IMR-90 (cell line): ENCODE data around the gene BRD4. TPM values are rescaled to one million over a fixed set of nuclear protein-coding genes. Genes with fewer than 3 reads are reported as not detected.

Experiments
- ATAC-seq: fragments of 200-7000 bp; cut with Tn5 transposase; 2 replicates; pipeline ENCODE4 v1.9.1; 2020; ENCODE audit warnings: low read depth, mild to moderate bottlenecking, moderate library complexity
- BruUV-seq: library from RNA; stranded (reverse); fragments of 400-500 nt; replicated peaks from 2 replicates; lab custom pipeline; 2021; lab: Mats Ljungman, UMichigan
- CTCF ChIA-PET: fragments of 300-600 bp; formaldehyde crosslinking; extraction: SDS; loops from one replicate; lab custom pipeline; 2021; ENCODE audit warnings: antibody characterized with exemption; lab: Yijun Ruan, JAX
- POLR2A ChIA-PET: fragments of 300-600 bp; sonication (Branson Sonifier 250); formaldehyde crosslinking; loops from one replicate; lab custom pipeline; 2022; ENCODE audit warnings: antibody characterized with exemption; ENCODE audit not compliant: unreplicated experiment; lab: Charles Lee
- DNase-seq: peaks from one replicate; pipeline ENCODE4 v3.0.0; 2013
- H2AFZ ChIP-seq: replicated peaks from 2 replicates; pipeline ENCODE3; 2013; ENCODE audit warnings: low read length, mild to moderate bottlenecking; ENCODE audit not compliant: poor library complexity
- H2AK5ac ChIP-seq: 2 replicates; pipeline ENCODE4 v1.6.1; 2013; ENCODE audit warnings: low read depth, low read length, inconsistent platforms
- H2AK9ac ChIP-seq: replicated peaks from 2 replicates; pipeline ENCODE3; 2013; ENCODE audit warnings: mild to moderate bottlenecking, low read depth, low read length, moderate library complexity; ENCODE audit not compliant: poor library complexity
- H2BK120ac ChIP-seq: 2 replicates; pipeline ENCODE4 v1.6.1; 2013; ENCODE audit warnings: low read depth, low read length, inconsistent platforms
- H2BK15ac ChIP-seq: 3 replicates; pipeline ENCODE4 v1.6.1; 2013; ENCODE audit warnings: low read depth, low read length, inconsistent platforms
- H2BK20ac ChIP-seq: 2 replicates; pipeline ENCODE4 v1.6.1; 2013; ENCODE audit warnings: low read depth, mild to moderate bottlenecking, inconsistent platforms, low read length, moderate library complexity
- H2BK5ac ChIP-seq: 2 replicates; pipeline ENCODE4 v1.6.1; 2013; ENCODE audit warnings: mild to moderate bottlenecking, low read depth, low read length, inconsistent platforms; ENCODE audit not compliant: poor library complexity, severe bottlenecking
- H3K14ac ChIP-seq: replicated peaks from 2 replicates; pipeline ENCODE4 v1.6.1; 2013; ENCODE audit warnings: low read depth, low read length, inconsistent platforms
- H3K18ac ChIP-seq: 2 replicates; pipeline ENCODE4 v1.6.1; 2013; ENCODE audit warnings: low read depth, low read length, control low read depth
- H3K23ac ChIP-seq: 2 replicates; pipeline ENCODE4 v1.6.1; 2013; ENCODE audit warnings: low read depth, low read length, inconsistent platforms
- H3K27ac ChIP-seq: 2 replicates; pipeline ENCODE4 v1.5.1; 2013; ENCODE audit warnings: mild to moderate bottlenecking, control low read depth, low read length; ENCODE audit not compliant: insufficient read depth
- H3K27me3 ChIP-seq: 2 replicates; pipeline ENCODE4 v1.6.1; 2013; ENCODE audit warnings: low read length; ENCODE audit not compliant: control insufficient read depth, insufficient read depth
- H3K36me3 ChIP-seq: 2 replicates; pipeline ENCODE4 v1.6.1; 2013; ENCODE audit warnings: low read length, mixed read lengths; ENCODE audit not compliant: control insufficient read depth, insufficient read depth
- H3K4ac ChIP-seq: 2 replicates; pipeline ENCODE4 v1.6.1; 2013; ENCODE audit warnings: low read depth, low read length, inconsistent platforms
- H3K4me1 ChIP-seq: 2 replicates; pipeline ENCODE4 v1.6.1; 2013; ENCODE audit warnings: low read length, mixed read lengths; ENCODE audit not compliant: control insufficient read depth, insufficient read depth
- H3K4me2 ChIP-seq: 2 replicates; pipeline ENCODE4 v1.6.1; 2013; ENCODE audit warnings: low read depth, mild to moderate bottlenecking, control low read depth, low read length, moderate library complexity
- H3K4me3 ChIP-seq: 2 replicates; pipeline ENCODE4 v1.5.1; 2013; ENCODE audit warnings: low read depth, mild to moderate bottlenecking, control low read depth, low read length, moderate library complexity; ENCODE audit not compliant: insufficient read depth
- H3K56ac ChIP-seq: 2 replicates; pipeline ENCODE4 v1.6.1; 2013; ENCODE audit warnings: low read length, inconsistent platforms; ENCODE audit not compliant: insufficient read depth; ENCODE audit errors: extremely low read depth
- H3K79me1 ChIP-seq, 2 experiments: 2 replicates each; pipeline ENCODE4 v1.6.1; 2013; ENCODE audit warnings: low read length in 2 of 2, inconsistent platforms in 1 of 2, low read depth in 1 of 2
- H3K9ac ChIP-seq: 2 replicates; pipeline ENCODE4 v1.6.1; 2013; ENCODE audit warnings: low read depth, low read length, control low read depth
- H3K9me1 ChIP-seq: 2 replicates; pipeline ENCODE4 v1.6.1; 2013; ENCODE audit warnings: low read length, inconsistent platforms; ENCODE audit not compliant: insufficient read depth
- H3K9me3 ChIP-seq: 2 replicates; pipeline ENCODE4 v1.6.1; 2013; ENCODE audit warnings: low read length; ENCODE audit not compliant: control insufficient read depth, insufficient read depth
- H4K20me1 ChIP-seq: 2 replicates; pipeline ENCODE4 v1.6.1; 2013; ENCODE audit warnings: low read length, inconsistent platforms; ENCODE audit not compliant: insufficient read depth
- H4K5ac ChIP-seq: 2 replicates; pipeline ENCODE4 v1.6.1; 2013; ENCODE audit warnings: mild to moderate bottlenecking, low read depth, low read length, control low read depth
- H4K8ac ChIP-seq, 2 experiments: 2 replicates each; pipeline ENCODE4 v1.6.1; 2013; ENCODE audit warnings: low read depth in 2 of 2, low read length in 2 of 2, control low read depth in 1 of 2, inconsistent platforms in 1 of 2
- H4K91ac ChIP-seq: 2 replicates; pipeline ENCODE4 v1.6.1; 2013; ENCODE audit warnings: low read depth, low read length, inconsistent platforms; ENCODE audit not compliant: insufficient read depth
- CEBPB ChIP-seq: IDR thresholded peaks from 2 replicates; pipeline ENCODE4 v1.6.1; 2012; ENCODE audit warnings: low read depth, low read length, improper control_type of control experiment
- CHD1 ChIP-seq: IDR thresholded peaks from 2 replicates; pipeline ENCODE4 v1.6.1; 2012; ENCODE audit warnings: low read depth, low read length, improper control_type of control experiment
- FOS ChIP-seq: fragments of 150-350 bp; IDR thresholded peaks from 2 replicates; pipeline ENCODE4 v1.6.1; 2016; ENCODE audit warnings: low read depth, low read length
- MAFK ChIP-seq: IDR thresholded peaks from 2 replicates; pipeline ENCODE4 v1.6.1; 2012; ENCODE audit warnings: low read depth, low read length, improper control_type of control experiment
- MXI1 ChIP-seq: IDR thresholded peaks from 2 replicates; pipeline ENCODE4 v1.6.1; 2012; ENCODE audit warnings: low read depth, mild to moderate bottlenecking, low read length, moderate library complexity, borderline replicate concordance
- NFE2L2 ChIP-seq: fragments of 150-350 bp; IDR thresholded peaks from 2 replicates; pipeline ENCODE4 v1.6.1; 2016; ENCODE audit warnings: low read depth, mild to moderate bottlenecking, low read length
- POLR2A ChIP-seq: IDR thresholded peaks from 2 replicates; pipeline ENCODE4 v1.6.1; 2012; ENCODE audit warnings: mild to moderate bottlenecking, low read depth, low read length
- RCOR1 ChIP-seq: IDR thresholded peaks from 2 replicates; pipeline ENCODE4 v1.6.1; 2012; ENCODE audit warnings: mild to moderate bottlenecking, low read length, improper control_type of control experiment; ENCODE audit not compliant: insufficient replicate concordance
- RFX5 ChIP-seq: IDR thresholded peaks from 2 replicates; pipeline ENCODE4 v1.8.0; 2012; ENCODE audit warnings: low read depth, mild to moderate bottlenecking, low read length, moderate library complexity
- WGBS, 2 experiments: methylation state at CpG; one replicate each; pipeline versions ENCODE4 v1.1.5 to v1.1.7; 2013; ENCODE audit warnings: missing lambda C conversion rate in 2 of 2; ENCODE audit not compliant: insufficient read length in 1 of 2; ENCODE audit errors: extremely low coverage in 2 of 2; 5-methylcytosine and 5-hydroxymethylcytosine counted together
- dilution Hi-C: fragments of 300-500 bp; cut with HindIII; formaldehyde crosslinking; loops from one replicate; pipeline ENCODE4 v1.14.3; 2018; ENCODE audit warnings: low sequenced_read_pairs; ENCODE audit not compliant: unreplicated experiment
- in situ Hi-C: fragments of 300-500 bp; cut with MboI; formaldehyde crosslinking; loops from 3 replicates; pipeline ENCODE4 v1.14.3; 2019; ENCODE audit warnings: low sequenced_read_pairs, inconsistent platforms, mixed read lengths
- intact Hi-C: fragments of 100-400 bp; cut with micrococcal nuclease; formaldehyde crosslinking; loops from 2 replicates; pipeline ENCODE4 v1.10.0; 2022
- polyA plus RNA-seq, 3 experiments: library from polyadenylated mRNA; depleted of rRNA; stranded (reverse); fragments of >200 nt; gene quantifications; 2 replicates each; pipeline ENCODE4 v1.2.3, GENCODE V29; 2012; ENCODE audit warnings: low replicate concordance in 1 of 3
- total RNA-seq: library from RNA; depleted of rRNA; stranded (reverse); fragments of >200 nt; gene quantifications from 2 replicates; pipeline ENCODE4 v1.2.3, GENCODE V29; 2012
- TF ChIP-seq, protein P1 (sequence below): fragments of 150-350 bp; IDR thresholded peaks from 2 replicates; pipeline ENCODE4 v1.6.1; 2017; ENCODE audit warnings: mild to moderate bottlenecking, antibody characterized with exemption, low read length, low read depth
- TF ChIP-seq, protein P2 (sequence below): fragments of 150-350 bp; IDR thresholded peaks from 2 replicates; pipeline ENCODE4 v1.6.1; 2016; ENCODE audit warnings: low read depth, mild to moderate bottlenecking, low read length, moderate library complexity, borderline replicate concordance
- TF ChIP-seq, protein P3 (sequence below): conservative IDR thresholded peaks from 2 replicates; pipeline ENCODE4 v1.5.1; 2012; ENCODE audit warnings: mild to moderate bottlenecking, low read depth, low read length, improper control_type of control experiment

The BRD4 gene
- total and polyA plus RNA-seq, 2 of the 4 experiments (the other 2 are of a cell fraction) = 7.0 to 21.1 TPM

DNA sequence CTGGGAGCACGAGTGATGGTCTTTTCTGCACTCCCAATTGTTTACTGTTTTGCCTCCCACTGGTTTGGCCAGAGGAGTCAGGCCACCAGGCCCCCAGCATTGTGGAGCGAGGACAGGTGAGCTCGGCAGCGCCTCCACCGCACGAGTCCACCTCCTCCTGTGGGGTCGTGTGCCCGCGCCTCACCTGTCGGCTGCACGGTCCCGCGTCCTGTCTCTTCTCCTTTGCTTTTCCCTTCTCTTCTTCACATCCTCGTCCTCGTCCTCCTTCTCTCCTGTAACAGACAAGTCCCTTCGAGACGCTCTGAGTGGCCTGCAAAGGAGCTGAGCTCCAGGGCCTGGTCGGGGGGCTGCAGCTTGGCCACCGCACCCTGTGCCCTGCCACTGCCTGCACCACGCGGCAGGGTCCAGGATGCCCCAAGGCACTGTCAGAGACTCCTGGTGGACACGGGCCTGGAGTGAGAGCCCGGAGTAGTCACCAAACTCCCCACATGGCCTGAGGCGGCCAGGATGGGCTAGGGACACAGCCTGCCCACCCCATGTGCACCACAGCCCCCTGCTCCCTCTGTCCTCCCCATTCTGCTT lies 35.8 kb upstream of the BRD4 start:
- in situ Hi-C loops = no loop called here
- Histone ChIP-seq H4K8ac (no peak overlapping the region), H3K23ac (no peak overlapping the region), H3K9me3 (no peaks in the 10 kb centered on the region), H2AK5ac (no peak overlapping the region), H3K79me1 (peaks cover 12 to 46% of the 10 kb centered on the region in 2 experiments), H3K27ac (no peak overlapping the region), H2AK9ac (no peak overlapping the region), H4K5ac (no peak overlapping the region), H3K56ac (no peak overlapping the region), H3K9me1 (no peaks in the 10 kb centered on the region; the same call in 1 of the 2 replicates), H3K9ac (no peak overlapping the region), H3K4me2 (no peak overlapping the region), H3K27me3 (no peaks in the 10 kb centered on the region), H3K4ac (no peak overlapping the region), H4K20me1 (peaks cover 8% of the 10 kb centered on the region), H2BK20ac (no peak overlapping the region), H2BK5ac (no peak overlapping the region), H2AFZ (no peak overlapping the region), H3K14ac (no peak overlapping the region), H4K91ac (no peak overlapping the region), H3K4me1 (no peaks in the 10 kb centered on the region), H2BK15ac (no peak overlapping the region), H3K36me3 (peaks cover 68% of the 10 kb centered on the region), H2BK120ac (no peak overlapping the region), H3K18ac (no peak overlapping the region), H3K4me3 (no peak overlapping the region)
- intact Hi-C loops = no loop called here
- no peak for DNase-seq
- dilution Hi-C loops = no loop called here
- no peak for ATAC-seq
- CTCF ChIA-PET = interaction anchor here (0.6 kb wide), 1 partner anchor 171 kb away, joined by 3 read pairs; no protein-coding TSS in a partner anchor
- 97% methylated on average over 15 of the region's 24 CpGs; no CpG with 5 or more reads in 1 of the 2 experiments for WGBS, 2 experiments
- BruUV-seq = no TSS peak
- TF ChIP-seq FOS (no peak), RCOR1 (no peak), RFX5 (no peak), POLR2A (no peak), NFE2L2 (no peak), MXI1 (no peak), CEBPB (no peak), CHD1 (no peak), MAFK (no peak)
- TF ChIP-seq, protein P1, sequence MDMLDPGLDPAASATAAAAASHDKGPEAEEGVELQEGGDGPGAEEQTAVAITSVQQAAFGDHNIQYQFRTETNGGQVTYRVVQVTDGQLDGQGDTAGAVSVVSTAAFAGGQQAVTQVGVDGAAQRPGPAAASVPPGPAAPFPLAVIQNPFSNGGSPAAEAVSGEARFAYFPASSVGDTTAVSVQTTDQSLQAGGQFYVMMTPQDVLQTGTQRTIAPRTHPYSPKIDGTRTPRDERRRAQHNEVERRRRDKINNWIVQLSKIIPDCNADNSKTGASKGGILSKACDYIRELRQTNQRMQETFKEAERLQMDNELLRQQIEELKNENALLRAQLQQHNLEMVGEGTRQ = no peak
- TF ChIP-seq, protein P2, sequence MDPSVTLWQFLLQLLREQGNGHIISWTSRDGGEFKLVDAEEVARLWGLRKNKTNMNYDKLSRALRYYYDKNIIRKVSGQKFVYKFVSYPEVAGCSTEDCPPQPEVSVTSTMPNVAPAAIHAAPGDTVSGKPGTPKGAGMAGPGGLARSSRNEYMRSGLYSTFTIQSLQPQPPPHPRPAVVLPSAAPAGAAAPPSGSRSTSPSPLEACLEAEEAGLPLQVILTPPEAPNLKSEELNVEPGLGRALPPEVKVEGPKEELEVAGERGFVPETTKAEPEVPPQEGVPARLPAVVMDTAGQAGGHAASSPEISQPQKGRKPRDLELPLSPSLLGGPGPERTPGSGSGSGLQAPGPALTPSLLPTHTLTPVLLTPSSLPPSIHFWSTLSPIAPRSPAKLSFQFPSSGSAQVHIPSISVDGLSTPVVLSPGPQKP = no peak
- TF ChIP-seq, protein P3, sequence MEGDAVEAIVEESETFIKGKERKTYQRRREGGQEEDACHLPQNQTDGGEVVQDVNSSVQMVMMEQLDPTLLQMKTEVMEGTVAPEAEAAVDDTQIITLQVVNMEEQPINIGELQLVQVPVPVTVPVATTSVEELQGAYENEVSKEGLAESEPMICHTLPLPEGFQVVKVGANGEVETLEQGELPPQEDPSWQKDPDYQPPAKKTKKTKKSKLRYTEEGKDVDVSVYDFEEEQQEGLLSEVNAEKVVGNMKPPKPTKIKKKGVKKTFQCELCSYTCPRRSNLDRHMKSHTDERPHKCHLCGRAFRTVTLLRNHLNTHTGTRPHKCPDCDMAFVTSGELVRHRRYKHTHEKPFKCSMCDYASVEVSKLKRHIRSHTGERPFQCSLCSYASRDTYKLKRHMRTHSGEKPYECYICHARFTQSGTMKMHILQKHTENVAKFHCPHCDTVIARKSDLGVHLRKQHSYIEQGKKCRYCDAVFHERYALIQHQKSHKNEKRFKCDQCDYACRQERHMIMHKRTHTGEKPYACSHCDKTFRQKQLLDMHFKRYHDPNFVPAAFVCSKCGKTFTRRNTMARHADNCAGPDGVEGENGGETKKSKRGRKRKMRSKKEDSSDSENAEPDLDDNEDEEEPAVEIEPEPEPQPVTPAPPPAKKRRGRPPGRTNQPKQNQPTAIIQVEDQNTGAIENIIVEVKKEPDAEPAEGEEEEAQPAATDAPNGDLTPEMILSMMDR = no peak
- POLR2A ChIA-PET = no interaction called here
